Measurements from ENCODE around the gene TM4SF4. TPM values are rescaled to one million over a fixed set of nuclear protein-coding genes. Genes with fewer than 3 reads are reported as not detected.

Gene TM4SF4
- polyA plus RNA-seq, 1 donor from 2014 or later, result not detected

DNA sequence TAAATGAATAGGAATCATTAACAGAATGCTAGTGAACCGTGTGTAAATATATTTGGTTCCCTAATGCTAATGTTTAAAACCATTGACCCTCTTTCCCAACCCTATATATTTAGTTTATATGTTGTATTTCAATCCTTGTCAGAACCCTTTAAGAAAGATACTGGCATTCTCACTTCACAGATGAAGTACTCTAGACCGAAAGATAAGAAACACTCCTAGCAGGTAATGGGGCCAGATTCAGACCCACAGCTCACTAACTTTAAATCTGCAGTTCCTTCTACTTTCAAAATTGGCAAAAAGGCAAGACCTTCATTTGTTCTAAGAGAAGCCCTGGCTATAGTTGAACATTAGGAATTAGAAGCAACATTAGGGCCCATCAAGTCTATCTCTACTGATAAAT, 42.3 kb upstream of the TM4SF4 start:
- TF ChIP-seq SMC3 (conservative IDR thresholded peaks at IDR 0.05; ENCODE audit: poor library complexity), result no peak
- no peak for TF ChIP-seq MXI1 (conservative IDR thresholded peaks at IDR 0.05; ENCODE audit: poor library complexity, severe bottlenecking)
- TF ChIP-seq EZH2 (IDR thresholded peaks at IDR 0.05; ENCODE audit: borderline replicate concordance, insufficient read depth, low read length, poor library complexity, severe bottlenecking), result no peak
- no peak for TF ChIP-seq EP300 (conservative IDR thresholded peaks at IDR 0.05; ENCODE audit: poor library complexity, severe bottlenecking)
- TF ChIP-seq RAD21 (conservative IDR thresholded peaks at IDR 0.05), result no peak
- no peak for TF ChIP-seq REST (IDR thresholded peaks at IDR 0.05; ENCODE audit: borderline replicate concordance)
- no peak for TF ChIP-seq TAF1 (IDR thresholded peaks at IDR 0.05; ENCODE audit: low read depth)
- TF ChIP-seq POLR2AphosphoS5 (IDR thresholded peaks at IDR 0.05), result no peak
- no peak for TF ChIP-seq CTCF (IDR thresholded peaks at IDR 0.05; ENCODE audit: poor library complexity, severe bottlenecking)
- H2AFZ ChIP-seq (ENCODE audit: low read depth, low read length), result no peak overlapping the region
- no peak overlapping the region for H3K27ac ChIP-seq (ENCODE audit: low read length)
- H3K9me2 ChIP-seq (ENCODE audit: insufficient read depth, low read length), result no peaks in the 10 kb centered on the region
- no peak overlapping the region for H3K4me3 ChIP-seq (ENCODE audit: low read length)
- H3F3A ChIP-seq (ENCODE audit: insufficient read depth, low read length, poor library complexity, severe bottlenecking), result no peaks in the 10 kb centered on the region
- no peaks in the 10 kb centered on the region for H3K79me2 ChIP-seq (replicated peaks; ENCODE audit: insufficient read depth, low read length)
- H3K4me2 ChIP-seq (ENCODE audit: low read length), result no peak overlapping the region
- no peaks in the 10 kb centered on the region for H3K36me3 ChIP-seq (ENCODE audit: insufficient read depth, low read length)
- H3K9me3 ChIP-seq (ENCODE audit: low read length), result no peaks in the 10 kb centered on the region
- no peak overlapping the region for H3K9ac ChIP-seq (ENCODE audit: low read length)
- no peaks in the 10 kb centered on the region for H4K20me1 ChIP-seq (ENCODE audit: insufficient read depth)
- H3K27me3 ChIP-seq (ENCODE audit: insufficient read depth, low read depth, low read length), result no peaks in the 10 kb centered on the region

DNA sequence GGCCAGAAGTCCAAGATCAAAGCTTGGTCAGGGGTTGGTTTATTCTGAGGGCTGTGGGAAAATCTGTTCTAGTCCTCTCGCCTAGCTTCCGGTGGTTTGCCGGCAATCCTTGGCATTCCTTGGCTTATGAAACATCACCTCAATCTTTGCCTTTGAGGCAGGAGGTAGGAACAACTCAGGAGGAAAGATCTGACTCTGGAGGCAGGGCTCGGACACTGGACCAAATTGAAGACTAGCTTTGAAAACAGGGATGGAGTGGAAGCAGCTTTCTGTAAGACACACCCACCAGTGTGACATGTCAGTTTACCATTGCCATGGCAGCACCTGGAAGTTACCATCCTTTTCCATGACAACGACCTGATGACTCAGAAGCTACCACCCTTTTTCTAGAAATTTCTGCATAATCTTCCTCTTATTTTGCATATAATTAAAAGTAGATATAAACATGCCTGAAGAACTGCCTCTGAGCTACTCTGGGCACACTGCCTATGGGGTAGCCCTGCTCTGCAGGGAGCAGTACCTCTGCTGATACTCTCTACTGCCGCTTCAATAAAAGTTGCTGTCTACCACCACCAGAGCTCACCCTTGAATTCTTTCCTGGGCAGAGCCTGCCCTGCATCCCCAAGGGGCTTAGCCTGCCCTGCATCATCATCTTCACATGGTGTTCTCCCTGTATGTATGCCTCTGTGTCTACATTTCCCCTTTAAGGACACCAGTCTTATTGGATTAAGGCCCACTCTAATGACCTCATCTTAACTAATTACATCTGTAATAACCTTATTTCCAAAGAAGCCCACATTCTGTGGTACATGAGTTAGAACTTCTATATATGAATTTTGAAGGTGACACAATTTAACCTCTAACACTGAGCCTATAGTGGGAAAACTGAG, 38.3 kb upstream of the TM4SF4 start:
- H4K20me1 ChIP-seq (ENCODE audit: insufficient read depth), result no peaks in the 10 kb centered on the region
- H2AFZ ChIP-seq (ENCODE audit: low read depth, low read length), result no peak overlapping the region
- H3K79me2 ChIP-seq (replicated peaks; ENCODE audit: insufficient read depth, low read length), result no peaks in the 10 kb centered on the region
- no peak overlapping the region for H3K27ac ChIP-seq (ENCODE audit: low read length)
- no peak overlapping the region for H3K4me2 ChIP-seq (ENCODE audit: low read length)
- H3K36me3 ChIP-seq (ENCODE audit: insufficient read depth, low read length), result no peaks in the 10 kb centered on the region
- H3F3A ChIP-seq (ENCODE audit: insufficient read depth, low read length, poor library complexity, severe bottlenecking), result no peaks in the 10 kb centered on the region
- H3K27me3 ChIP-seq (ENCODE audit: insufficient read depth, low read depth, low read length), result no peaks in the 10 kb centered on the region
- H3K9me2 ChIP-seq (ENCODE audit: insufficient read depth, low read length), result no peaks in the 10 kb centered on the region
- H3K4me3 ChIP-seq (ENCODE audit: low read length), result no peak overlapping the region
- no peak overlapping the region for H3K9ac ChIP-seq (ENCODE audit: low read length)
- TF ChIP-seq MXI1 (conservative IDR thresholded peaks at IDR 0.05; ENCODE audit: poor library complexity, severe bottlenecking), result no peak
- no peak for TF ChIP-seq CTCF (IDR thresholded peaks at IDR 0.05; ENCODE audit: poor library complexity, severe bottlenecking)
- TF ChIP-seq RAD21 (conservative IDR thresholded peaks at IDR 0.05), result no peak
- no peak for TF ChIP-seq SMC3 (conservative IDR thresholded peaks at IDR 0.05; ENCODE audit: poor library complexity)
- TF ChIP-seq EP300 (conservative IDR thresholded peaks at IDR 0.05; ENCODE audit: poor library complexity, severe bottlenecking), result no peak
- TF ChIP-seq POLR2AphosphoS5 (IDR thresholded peaks at IDR 0.05), result no peak
- TF ChIP-seq EZH2 (IDR thresholded peaks at IDR 0.05; ENCODE audit: borderline replicate concordance, insufficient read depth, low read length, poor library complexity, severe bottlenecking), result no peak
- no peak for TF ChIP-seq TAF1 (IDR thresholded peaks at IDR 0.05; ENCODE audit: low read depth)
- TF ChIP-seq REST (IDR thresholded peaks at IDR 0.05; ENCODE audit: borderline replicate concordance), result no peak
- no peaks in the 10 kb centered on the region for H3K9me3 ChIP-seq (ENCODE audit: low read length)

All from neural cell (in vitro differentiated cells).